AG04450 (cell line): ENCODE measurements around the gene ZNF213. TPM values are rescaled to one million over a fixed set of nuclear protein-coding genes. Genes with fewer than 3 reads are reported as not detected.

Experiments
- CTCF ChIA-PET: fragments of 300-600, 350-600 bp; formaldehyde crosslinking; extraction: SDS; loops from one replicate; lab custom pipeline; 2022; ENCODE audit warnings: antibody characterized with exemption, inconsistent platforms; lab: Charles Lee
- POLR2A ChIA-PET: fragments of 350-600 bp; formaldehyde crosslinking; extraction: SDS; loops from one replicate; lab custom pipeline; 2021; ENCODE audit warnings: antibody characterized with exemption, inconsistent platforms; lab: Yijun Ruan, JAX
- DNase-seq: peaks from one replicate; pipeline ENCODE4 v3.0.0-alpha.2; 2011; ENCODE audit warnings: low read depth, low spot score
- H3K27ac ChIP-seq: one replicate; pipeline ENCODE4 v1.5.1; 2012; ENCODE audit warnings: low read depth, low read length, control low read depth
- H3K27me3 ChIP-seq: one replicate; pipeline ENCODE4 v1.6.0; 2012; ENCODE audit warnings: low read length; ENCODE audit not compliant: control insufficient read depth, insufficient read depth
- H3K4me3 ChIP-seq: 2 replicates; pipeline ENCODE4 v1.5.1; 2011; ENCODE audit warnings: mild to moderate bottlenecking, low read depth, low read length, control low read depth
- H3K9me3 ChIP-seq: 2 replicates; pipeline ENCODE4 v1.5.1; 2012; ENCODE audit warnings: low read length; ENCODE audit not compliant: control insufficient read depth, insufficient read depth
- polyA plus RNA-seq: library from polyadenylated mRNA; depleted of rRNA; stranded (reverse); fragments of >200 nt; gene quantifications from 2 replicates; pipeline ENCODE4 v1.2.3, GENCODE V29; 2011
- TF ChIP-seq, protein P1 (sequence below): IDR thresholded peaks from 2 replicates; pipeline ENCODE4 v1.5.1; 2011; ENCODE audit warnings: low read depth, low read length, control low read depth, inconsistent platforms

ZNF213 gene
- polyA plus RNA-seq, 1 experiment, result 0.47 TPM

- no peaks in the 10 kb centered on the region; the same call in 1 of the 2 replicates for H3K9me3 ChIP-seq
- CTCF ChIA-PET, result no interaction called here
- POLR2A ChIA-PET, result no interaction called here
- TF ChIP-seq, protein P1, sequence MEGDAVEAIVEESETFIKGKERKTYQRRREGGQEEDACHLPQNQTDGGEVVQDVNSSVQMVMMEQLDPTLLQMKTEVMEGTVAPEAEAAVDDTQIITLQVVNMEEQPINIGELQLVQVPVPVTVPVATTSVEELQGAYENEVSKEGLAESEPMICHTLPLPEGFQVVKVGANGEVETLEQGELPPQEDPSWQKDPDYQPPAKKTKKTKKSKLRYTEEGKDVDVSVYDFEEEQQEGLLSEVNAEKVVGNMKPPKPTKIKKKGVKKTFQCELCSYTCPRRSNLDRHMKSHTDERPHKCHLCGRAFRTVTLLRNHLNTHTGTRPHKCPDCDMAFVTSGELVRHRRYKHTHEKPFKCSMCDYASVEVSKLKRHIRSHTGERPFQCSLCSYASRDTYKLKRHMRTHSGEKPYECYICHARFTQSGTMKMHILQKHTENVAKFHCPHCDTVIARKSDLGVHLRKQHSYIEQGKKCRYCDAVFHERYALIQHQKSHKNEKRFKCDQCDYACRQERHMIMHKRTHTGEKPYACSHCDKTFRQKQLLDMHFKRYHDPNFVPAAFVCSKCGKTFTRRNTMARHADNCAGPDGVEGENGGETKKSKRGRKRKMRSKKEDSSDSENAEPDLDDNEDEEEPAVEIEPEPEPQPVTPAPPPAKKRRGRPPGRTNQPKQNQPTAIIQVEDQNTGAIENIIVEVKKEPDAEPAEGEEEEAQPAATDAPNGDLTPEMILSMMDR, result no peak
- no peak for DNase-seq
- no peaks in the 10 kb centered on the region for H3K27me3 ChIP-seq
- H3K27ac ChIP-seq, result no peak overlapping the region
- no peak overlapping the region for H3K4me3 ChIP-seq
Observed at GRCh38 chr16:3155972-3156371, 21.1 kb downstream of the ZNF213 start.

- DNase-seq, result peak; percentile 89
- H3K27ac ChIP-seq, result peak overlapping the region; percentile 31
- CTCF ChIA-PET, result interaction anchor here (0.5 to 1.1 kb wide), 2 partner anchors 22 to 26 kb away, joined by 4 to 5 read pairs; no protein-coding TSS in a partner anchor
- H3K27me3 ChIP-seq, result no peaks in the 10 kb centered on the region
- TF ChIP-seq, protein P1, result no peak
- no peaks in the 10 kb centered on the region; the same call in 1 of the 2 replicates for H3K9me3 ChIP-seq
- peak overlapping the region; percentile 68 for H3K4me3 ChIP-seq
- POLR2A ChIA-PET, result interaction anchor here (0.6 to 1.0 kb wide), 4 partner anchors 30 to 136 kb away, joined by 3 to 5 read pairs (median 4); no protein-coding TSS in a partner anchor
Observed at GRCh38 chr16:3157229-3158025, 22.6 kb downstream of the ZNF213 start.

DNA sequence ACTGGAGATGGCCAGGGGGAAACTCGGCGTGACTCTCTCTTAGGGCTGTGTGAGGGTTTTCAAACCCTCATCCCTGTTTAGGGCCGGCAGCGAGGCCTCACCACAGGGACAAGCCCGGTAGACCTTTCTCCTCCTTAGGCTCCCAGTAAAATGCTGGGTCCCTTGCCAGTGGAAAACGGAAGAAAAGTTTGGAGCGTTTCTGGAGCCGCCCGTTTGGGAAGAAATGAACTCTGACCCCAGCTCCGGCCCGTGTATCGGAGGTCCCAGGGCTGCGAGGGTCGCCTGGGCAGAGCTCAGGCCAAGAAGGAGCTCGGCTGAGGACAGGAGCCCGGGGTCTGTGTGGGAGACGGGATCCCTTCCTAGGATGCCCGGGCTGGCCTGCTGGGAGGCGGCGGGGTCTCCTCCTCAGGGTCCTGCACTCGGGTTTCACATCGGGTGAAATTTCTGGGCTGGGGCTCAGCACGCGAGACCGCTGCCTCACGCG lies 23.2 kb downstream of the ZNF213 start:
- Histone ChIP-seq H3K27ac (peak overlapping the region; percentile 31), H3K27me3 (no peaks in the 10 kb centered on the region), H3K9me3 (no peaks in the 10 kb centered on the region; the same call in 1 of the 2 replicates), H3K4me3 (peak overlapping the region; percentile 68)
- CTCF ChIA-PET, result interaction anchor here (1.1 kb wide), 1 partner anchor 27 kb away, joined by 5 read pairs; no protein-coding TSS in a partner anchor
- TF ChIP-seq, protein P1, result no peak
- DNase-seq, result no peak
- POLR2A ChIA-PET, result interaction anchor here (0.8 to 1.0 kb wide), 2 partner anchors 29 to 136 kb away, joined by 3 to 5 read pairs; no protein-coding TSS in a partner anchor

DNA sequence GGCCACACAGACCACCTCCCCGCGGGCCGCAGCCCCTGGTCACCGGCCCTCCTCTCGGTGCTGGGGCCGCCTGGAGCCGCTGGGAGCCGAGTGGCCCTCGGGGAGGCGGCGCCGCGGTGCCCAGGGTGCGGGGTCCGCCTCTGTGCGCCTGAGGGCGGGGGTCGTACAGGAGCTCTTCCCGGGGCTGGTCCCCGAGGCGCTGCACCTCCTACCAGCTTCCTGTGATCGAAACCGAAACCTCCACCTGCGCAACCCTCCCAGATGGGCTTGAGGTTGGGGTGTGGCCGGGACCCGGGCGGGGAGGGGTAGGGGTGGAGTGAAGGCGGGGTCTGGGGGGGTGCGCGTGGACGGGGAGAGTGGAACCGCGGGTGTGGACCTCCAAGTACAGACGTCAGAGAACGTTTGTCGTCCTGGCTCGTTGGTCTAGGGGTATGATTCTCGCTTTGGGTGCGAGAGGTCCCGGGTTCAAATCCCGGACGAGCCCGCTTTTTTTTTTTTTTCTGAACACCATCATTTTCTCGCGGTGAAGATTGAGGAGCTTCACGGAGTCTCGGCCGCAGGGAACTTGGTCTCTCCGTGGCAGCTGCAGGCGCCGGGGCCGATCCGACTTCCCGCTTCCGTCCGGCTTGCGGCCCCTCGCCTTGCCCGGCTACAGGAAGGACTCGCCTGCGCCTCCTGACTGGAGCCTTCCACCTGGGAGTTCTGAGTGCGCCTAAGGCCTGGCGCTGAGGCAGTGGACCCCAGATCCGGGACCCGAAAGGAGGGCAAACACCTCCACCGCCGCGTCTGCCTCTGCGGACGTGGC lies 23.9 kb downstream of the ZNF213 start:
- ChIA-PET POLR2A (interaction anchor here (0.6 to 1.0 kb wide), 7 partner anchors 8 to 1210 kb away, joined by 3 to 9 read pairs (median 4); partner anchors contain the start of gene OR1F1), CTCF (interaction anchor here (0.6 to 0.7 kb wide), 2 partner anchors 29 to 62 kb away, joined by 3 to 6 read pairs; no protein-coding TSS in a partner anchor)
- Histone ChIP-seq H3K4me3 (peak overlapping the region; percentile 68), H3K27me3 (no peaks in the 10 kb centered on the region), H3K9me3 (no peaks in the 10 kb centered on the region; the same call in 1 of the 2 replicates), H3K27ac (peak overlapping the region; percentile 92)
- no peak for DNase-seq
- TF ChIP-seq, protein P1, result 0 out of 2 replicates have a peak, but pooled peaks have one; percentile 4
